ENCODE results near the gene ING4. TPM values are rescaled to one million over a fixed set of nuclear protein-coding genes. Genes with fewer than 3 reads are reported as not detected.

ING4 gene
- total RNA-seq, 1 experiment from 2014 or later, result 23.0 TPM

DNA sequence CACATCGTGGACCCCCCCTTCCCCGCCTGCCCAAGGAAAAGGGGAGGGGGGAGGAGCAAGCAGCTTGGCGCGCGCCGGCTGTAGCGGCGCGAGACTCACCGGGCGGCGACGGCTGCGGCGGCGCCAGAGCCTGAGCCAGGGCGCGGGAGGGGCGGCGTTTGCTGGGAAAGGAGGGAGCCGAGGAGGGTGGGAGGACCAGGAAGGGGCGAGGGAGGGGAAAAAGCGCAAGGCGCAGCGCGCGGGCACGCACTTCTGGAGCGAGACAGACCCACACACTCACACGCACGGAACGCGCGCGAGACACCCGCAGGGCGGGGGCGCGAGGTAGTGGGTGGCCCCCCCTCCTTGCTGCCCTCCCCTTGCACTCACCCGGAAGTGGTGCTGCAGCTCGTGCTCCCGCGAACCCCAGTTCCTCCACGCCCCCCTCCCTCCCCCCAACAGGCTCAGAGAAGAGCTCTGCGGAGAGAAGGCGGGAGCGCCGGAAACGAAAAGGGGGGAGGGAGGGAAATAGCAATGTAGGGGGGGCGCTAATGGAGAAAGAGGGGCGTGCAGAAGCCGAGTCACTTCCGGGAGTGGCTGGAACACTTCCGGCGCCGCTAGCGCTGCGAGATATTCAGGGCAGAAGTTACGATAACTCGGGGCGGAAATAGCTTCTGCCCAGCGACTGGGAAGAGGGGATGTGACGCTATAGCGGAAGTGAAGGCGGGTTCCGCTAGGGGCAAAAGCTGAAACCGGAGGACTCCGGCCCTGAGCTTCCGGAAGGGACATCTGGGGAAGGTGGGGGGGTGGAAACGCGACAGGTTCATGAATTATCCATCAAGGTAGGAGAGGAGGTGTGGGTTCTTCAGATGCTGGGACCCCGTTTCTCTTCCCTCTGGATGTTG lies 26.3 kb upstream of the ING4 start, which contains the start of gene ZNF384 (continued):
- TF ChIP-seq, protein P1, sequence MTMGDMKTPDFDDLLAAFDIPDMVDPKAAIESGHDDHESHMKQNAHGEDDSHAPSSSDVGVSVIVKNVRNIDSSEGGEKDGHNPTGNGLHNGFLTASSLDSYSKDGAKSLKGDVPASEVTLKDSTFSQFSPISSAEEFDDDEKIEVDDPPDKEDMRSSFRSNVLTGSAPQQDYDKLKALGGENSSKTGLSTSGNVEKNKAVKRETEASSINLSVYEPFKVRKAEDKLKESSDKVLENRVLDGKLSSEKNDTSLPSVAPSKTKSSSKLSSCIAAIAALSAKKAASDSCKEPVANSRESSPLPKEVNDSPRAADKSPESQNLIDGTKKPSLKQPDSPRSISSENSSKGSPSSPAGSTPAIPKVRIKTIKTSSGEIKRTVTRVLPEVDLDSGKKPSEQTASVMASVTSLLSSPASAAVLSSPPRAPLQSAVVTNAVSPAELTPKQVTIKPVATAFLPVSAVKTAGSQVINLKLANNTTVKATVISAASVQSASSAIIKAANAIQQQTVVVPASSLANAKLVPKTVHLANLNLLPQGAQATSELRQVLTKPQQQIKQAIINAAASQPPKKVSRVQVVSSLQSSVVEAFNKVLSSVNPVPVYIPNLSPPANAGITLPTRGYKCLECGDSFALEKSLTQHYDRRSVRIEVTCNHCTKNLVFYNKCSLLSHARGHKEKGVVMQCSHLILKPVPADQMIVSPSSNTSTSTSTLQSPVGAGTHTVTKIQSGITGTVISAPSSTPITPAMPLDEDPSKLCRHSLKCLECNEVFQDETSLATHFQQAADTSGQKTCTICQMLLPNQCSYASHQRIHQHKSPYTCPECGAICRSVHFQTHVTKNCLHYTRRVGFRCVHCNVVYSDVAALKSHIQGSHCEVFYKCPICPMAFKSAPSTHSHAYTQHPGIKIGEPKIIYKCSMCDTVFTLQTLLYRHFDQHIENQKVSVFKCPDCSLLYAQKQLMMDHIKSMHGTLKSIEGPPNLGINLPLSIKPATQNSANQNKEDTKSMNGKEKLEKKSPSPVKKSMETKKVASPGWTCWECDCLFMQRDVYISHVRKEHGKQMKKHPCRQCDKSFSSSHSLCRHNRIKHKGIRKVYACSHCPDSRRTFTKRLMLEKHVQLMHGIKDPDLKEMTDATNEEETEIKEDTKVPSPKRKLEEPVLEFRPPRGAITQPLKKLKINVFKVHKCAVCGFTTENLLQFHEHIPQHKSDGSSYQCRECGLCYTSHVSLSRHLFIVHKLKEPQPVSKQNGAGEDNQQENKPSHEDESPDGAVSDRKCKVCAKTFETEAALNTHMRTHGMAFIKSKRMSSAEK (CRISPR knock-in tag; IDR thresholded peaks at IDR 0.05; ENCODE audit: borderline replicate concordance), result no peak
- TF ChIP-seq ATF6 (CRISPR knock-in tag; IDR thresholded peaks at IDR 0.05), result 0 out of 2 replicates have a peak, but pooled peaks have one; percentile 12
- TF ChIP-seq ZNF263 (CRISPR knock-in tag; IDR thresholded peaks at IDR 0.05; ENCODE audit: low read depth), result peak; percentile 63; the same call in 1 of the 2 replicates
- 0 out of 2 replicates have a peak, but pooled peaks have one; percentile 71 for TF ChIP-seq NR3C1 (CRISPR knock-in tag; conservative IDR thresholded peaks at IDR 0.05; ENCODE audit: low read depth)
- TF ChIP-seq, protein P2, sequence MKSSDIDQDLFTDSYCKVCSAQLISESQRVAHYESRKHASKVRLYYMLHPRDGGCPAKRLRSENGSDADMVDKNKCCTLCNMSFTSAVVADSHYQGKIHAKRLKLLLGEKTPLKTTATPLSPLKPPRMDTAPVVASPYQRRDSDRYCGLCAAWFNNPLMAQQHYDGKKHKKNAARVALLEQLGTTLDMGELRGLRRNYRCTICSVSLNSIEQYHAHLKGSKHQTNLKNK (CRISPR knock-in tag; IDR thresholded peaks at IDR 0.05), result no peak

DNA sequence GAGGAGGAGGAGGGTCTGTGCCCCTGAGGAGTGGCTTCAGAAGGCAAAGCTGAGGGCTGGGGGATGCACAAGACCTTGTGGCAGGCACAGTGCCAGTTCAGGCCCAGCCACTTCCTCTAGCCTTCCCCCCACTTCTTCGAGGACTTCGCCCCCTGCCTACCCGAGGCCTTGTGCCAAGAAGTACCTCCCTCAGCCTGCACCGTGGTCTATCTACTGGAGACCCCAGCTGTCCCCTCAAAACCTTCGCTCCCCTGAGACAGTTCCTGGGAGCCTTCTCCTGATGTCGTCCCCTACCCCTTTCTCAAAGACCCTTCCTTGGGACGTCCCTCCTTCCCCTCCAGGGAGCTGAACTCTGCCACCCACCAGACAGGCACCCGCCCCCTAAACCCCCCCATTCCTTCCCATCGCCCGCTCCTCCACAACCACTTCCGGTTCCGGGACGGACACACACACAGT lies 25.7 kb upstream of the ING4 start:
- ChIA-PET CTCF (interaction anchor here (0.6 to 2.2 kb wide), 27 partner anchors 10 to 722 kb away, joined by 3 to 49 read pairs (median 5); partner anchors contain the start of genes ACRBP, CDCA3, CLSTN3 and COPS7A), POLR2A (interaction anchor here (0.7 to 2.2 kb wide), 19 partner anchors 8 to 1113 kb away, joined by 3 to 39 read pairs (median 4); partner anchors contain the start of genes COPS7A, GAPDH, MLF2 and PTMS)
- H3K27me3 Mint-ChIP-seq (ENCODE audit: low read depth), result no peaks in the 10 kb centered on the region
- H3K4me3 Mint-ChIP-seq, result peak overlapping the region; percentile 86
- H3K4me1 Mint-ChIP-seq, result peaks cover 23% of the 10 kb centered on the region
- DNase-seq (ENCODE audit: low spot score), result no peak
- no peaks in the 10 kb centered on the region for H3K9me3 Mint-ChIP-seq
- peak; percentile 21 for ATAC-seq
- peaks cover 7% of the 10 kb centered on the region; the same call in 1 of the 2 replicates for H3K36me3 Mint-ChIP-seq
- no peak for TF ChIP-seq RORB (CRISPR knock-in tag; IDR thresholded peaks at IDR 0.05)
- TF ChIP-seq TP53 (CRISPR knock-in tag; IDR thresholded peaks at IDR 0.05), result peak; percentile 64; the same call in 1 of the 2 replicates
- H3K27ac Mint-ChIP-seq, result peak overlapping the region; percentile 95

DNA sequence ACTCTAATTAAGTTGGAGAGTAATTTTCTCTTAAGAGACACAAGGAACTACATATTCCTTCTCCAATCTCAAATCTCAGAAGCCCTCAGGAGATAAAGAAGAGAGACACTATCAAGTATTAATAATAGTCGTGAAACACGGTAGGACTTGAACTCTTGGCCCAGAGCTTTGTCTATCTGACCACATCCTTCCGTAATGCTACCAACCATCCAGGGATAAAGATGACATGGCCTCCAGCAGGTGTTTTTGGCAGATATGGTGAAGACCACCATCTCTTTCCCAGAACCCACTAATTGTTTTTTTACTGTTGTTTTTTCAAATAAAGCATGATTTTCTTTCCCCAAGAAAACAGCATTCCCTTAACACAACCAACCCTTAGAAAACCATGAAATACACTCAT lies 22.9 kb upstream of the ING4 start:
- peaks cover 12% of the 10 kb centered on the region for H3K36me3 Mint-ChIP-seq
- CTCF ChIA-PET, result interaction anchor here (1.2 kb wide), 1 partner anchor 65 kb away, joined by 3 read pairs; no protein-coding TSS in a partner anchor
- H3K4me1 Mint-ChIP-seq, result peaks cover 23% of the 10 kb centered on the region
- TF ChIP-seq ZNF121 (CRISPR knock-in tag; IDR thresholded peaks at IDR 0.05), result no peak
- H3K4me3 Mint-ChIP-seq, result no peak overlapping the region
- H3K27me3 Mint-ChIP-seq (ENCODE audit: low read depth), result no peaks in the 10 kb centered on the region
- no peak overlapping the region for H3K27ac Mint-ChIP-seq
- H3K9me3 Mint-ChIP-seq, result no peaks in the 10 kb centered on the region
- DNase-seq (ENCODE audit: low spot score), result no peak
- ATAC-seq, result no peak
- POLR2A ChIA-PET, result no interaction called here

GRCh38 chr12:6684609-6685008 lies 21.7 kb upstream of the ING4 start:
- ATAC-seq, result no peak
- peak overlapping the region; percentile 77 for H3K27ac Mint-ChIP-seq
- no peaks in the 10 kb centered on the region for H3K27me3 Mint-ChIP-seq (ENCODE audit: low read depth)
- DNase-seq (ENCODE audit: low spot score), result peak; percentile 36
- no peak for TF ChIP-seq SP1 (CRISPR knock-in tag; conservative IDR thresholded peaks at IDR 0.05)
- TF ChIP-seq, protein P3, sequence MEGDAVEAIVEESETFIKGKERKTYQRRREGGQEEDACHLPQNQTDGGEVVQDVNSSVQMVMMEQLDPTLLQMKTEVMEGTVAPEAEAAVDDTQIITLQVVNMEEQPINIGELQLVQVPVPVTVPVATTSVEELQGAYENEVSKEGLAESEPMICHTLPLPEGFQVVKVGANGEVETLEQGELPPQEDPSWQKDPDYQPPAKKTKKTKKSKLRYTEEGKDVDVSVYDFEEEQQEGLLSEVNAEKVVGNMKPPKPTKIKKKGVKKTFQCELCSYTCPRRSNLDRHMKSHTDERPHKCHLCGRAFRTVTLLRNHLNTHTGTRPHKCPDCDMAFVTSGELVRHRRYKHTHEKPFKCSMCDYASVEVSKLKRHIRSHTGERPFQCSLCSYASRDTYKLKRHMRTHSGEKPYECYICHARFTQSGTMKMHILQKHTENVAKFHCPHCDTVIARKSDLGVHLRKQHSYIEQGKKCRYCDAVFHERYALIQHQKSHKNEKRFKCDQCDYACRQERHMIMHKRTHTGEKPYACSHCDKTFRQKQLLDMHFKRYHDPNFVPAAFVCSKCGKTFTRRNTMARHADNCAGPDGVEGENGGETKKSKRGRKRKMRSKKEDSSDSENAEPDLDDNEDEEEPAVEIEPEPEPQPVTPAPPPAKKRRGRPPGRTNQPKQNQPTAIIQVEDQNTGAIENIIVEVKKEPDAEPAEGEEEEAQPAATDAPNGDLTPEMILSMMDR (IDR thresholded peaks at IDR 0.05), result peak; percentile 40
- H3K4me1 Mint-ChIP-seq, result peaks cover 18% of the 10 kb centered on the region
- ChIA-PET CTCF (interaction anchor here (0.5 to 1.5 kb wide), 52 partner anchors 8 to 241 kb away, joined by 3 to 25 read pairs (median 4); partner anchors contain the start of genes ACRBP, CD4, CDCA3 and COPS7A), POLR2A (interaction anchor here (1.0 kb wide), 1 partner anchor 39 kb away, joined by 3 read pairs; the partner anchor contains the start of gene COPS7A)
- H3K36me3 Mint-ChIP-seq, result peaks cover 14% of the 10 kb centered on the region
- no peaks in the 10 kb centered on the region for H3K9me3 Mint-ChIP-seq
- H3K4me3 Mint-ChIP-seq, result no peak overlapping the region
